GM12875 (cell line): ENCODE data around the gene MC1R.
"Not testable (repeated sequence)": the region's sequence is repeated elsewhere in the genome, so short reads cannot be mapped to it uniquely, and the experiment has no call there.

Experiments
- H3K4me3 ChIP-seq: one replicate; pipeline ENCODE4 v1.5.1; 2011; ENCODE audit warnings: low read depth, low read length, control low read depth
- CTCF ChIP-seq: IDR thresholded peaks from 2 replicates; pipeline ENCODE4 v1.5.1; 2011; ENCODE audit warnings: low read depth, mild to moderate bottlenecking, control low read depth, inconsistent platforms, low read length, moderate library complexity, borderline replicate concordance; ENCODE audit not compliant: insufficient read depth

MC1R gene

GRCh38 chr16:89931305-89931896 is 12.7 kb downstream of the MC1R start:
- no peak overlapping the region for H3K4me3 ChIP-seq
- no peak for TF ChIP-seq CTCF

- TF ChIP-seq CTCF: no peak
Observed at GRCh38 chr16:89931964-89932363, 13.3 kb downstream of the MC1R start.

GRCh38 chr16:89934019-89934418 is 15.4 kb downstream of the MC1R start:
- H3K4me3 ChIP-seq: not testable (repeated sequence)

More at GRCh38 chr16:89931964-89932363, 13.3 kb downstream of the MC1R start:
- H3K4me3 ChIP-seq: no peak overlapping the region

GRCh38 chr16:89934611-89935553 is 16.2 kb downstream of the MC1R start:
- H3K4me3 ChIP-seq: no peak overlapping the region
- TF ChIP-seq CTCF: no peak

GRCh38 chr16:89935620-89936019 is 17.0 kb downstream of the MC1R start:
- H3K4me3 ChIP-seq: not testable (repeated sequence)

- no peak overlapping the region for H3K4me3 ChIP-seq
- no peak for TF ChIP-seq CTCF
Observed at GRCh38 chr16:89936034-89936433, 17.4 kb downstream of the MC1R start.

- H3K4me3 ChIP-seq: no peak overlapping the region
- no peak for TF ChIP-seq CTCF
Observed at GRCh38 chr16:89936508-89936907, 17.8 kb downstream of the MC1R start.

GRCh38 chr16:89936981-89937380 is 18.3 kb downstream of the MC1R start:
- no peak for TF ChIP-seq CTCF
- no peak overlapping the region for H3K4me3 ChIP-seq
